ENCODE data around the gene JAKMIP1.

Gene JAKMIP1

GRCh38 chr4:6200011-6200921 lies at the start of gene JAKMIP1:
JAKMIP1 (minus strand) TSS chr4:6200549; CDS start chr4:6112850, 87,699 bp downstream.
- DNase-seq (ENCODE audit: low read depth), result no peak

GRCh38 chr4:6248394-6248793 lies 48.0 kb upstream of the JAKMIP1 start:
- no peak for DNase-seq (ENCODE audit: low read depth)

DNA sequence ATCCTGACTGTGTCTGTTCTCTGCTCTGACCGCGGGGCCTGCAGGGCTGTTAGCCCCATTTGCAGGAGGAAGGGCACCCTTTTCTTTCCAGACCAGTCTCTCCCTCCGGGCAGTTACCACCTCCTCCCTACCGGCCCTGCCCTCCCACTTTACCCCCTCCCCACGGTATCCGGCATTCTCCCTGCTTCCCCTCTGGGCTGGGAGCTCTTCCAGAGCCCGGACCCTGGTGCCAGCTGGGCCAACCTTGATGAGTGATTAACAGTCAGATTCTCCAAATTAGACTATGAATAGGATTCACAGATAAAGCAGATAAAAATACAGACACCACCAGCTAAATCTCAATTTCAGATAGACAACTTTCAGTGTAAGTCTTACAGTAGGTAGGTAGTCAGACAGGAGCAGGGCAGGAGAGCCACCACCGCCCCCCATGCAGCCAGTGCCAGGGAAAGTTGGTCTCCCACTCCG lies 45.9 kb upstream of the JAKMIP1 start:
- DNase-seq (ENCODE audit: low read depth), result no peak

DNA sequence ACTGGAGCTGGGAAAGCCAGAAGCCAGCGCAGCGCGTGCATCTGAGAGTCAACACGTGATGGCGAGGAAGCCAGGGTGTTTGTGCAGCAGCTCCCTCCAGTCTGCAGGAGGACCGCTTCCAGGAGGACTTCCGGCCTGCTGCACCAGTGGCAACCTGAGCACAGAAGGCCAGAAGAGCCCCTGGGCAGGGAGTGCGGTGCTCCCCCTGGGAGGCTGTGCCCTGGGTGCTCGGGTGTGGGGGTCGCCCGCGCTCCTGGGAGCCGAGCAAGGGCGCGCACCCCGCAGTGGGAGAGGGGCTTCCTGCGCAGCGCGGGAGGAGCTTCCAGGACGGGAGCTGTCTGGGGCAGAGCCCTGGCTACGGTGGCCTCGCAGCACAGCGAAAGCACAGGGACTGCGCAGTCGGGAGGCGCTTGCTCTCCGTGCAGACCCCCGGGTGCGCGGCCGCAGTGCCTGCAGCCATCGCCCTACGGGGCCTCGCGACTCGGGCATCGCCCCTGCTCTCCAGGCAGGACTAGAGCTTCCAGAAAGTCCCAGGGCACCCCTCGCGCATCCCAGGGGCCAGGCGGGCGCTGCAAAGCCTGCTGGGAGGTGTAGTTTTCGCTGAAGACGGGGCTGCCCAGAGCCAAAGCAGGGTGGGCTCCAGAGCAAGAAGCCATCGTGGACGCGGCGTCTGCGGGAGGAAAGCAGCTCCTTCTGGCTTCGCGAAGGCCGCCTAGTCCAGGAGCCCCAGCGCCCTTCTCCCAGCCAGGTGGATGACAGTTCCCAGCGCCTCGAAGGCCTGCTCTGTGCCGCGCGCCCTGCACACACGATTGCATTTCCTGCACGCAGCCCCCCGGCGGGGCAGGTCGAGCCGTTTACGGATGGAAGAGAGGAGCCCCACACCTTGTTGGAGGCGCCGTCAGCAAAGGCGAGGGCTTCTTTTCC lies 45.2 kb upstream of the JAKMIP1 start:
- DNase-seq (ENCODE audit: low read depth), result no peak

- no peak for DNase-seq (ENCODE audit: low read depth)
Measured at GRCh38 chr4:6242271-6243029, 42.1 kb upstream of the JAKMIP1 start.

GRCh38 chr4:6241062-6241845 lies 40.9 kb upstream of the JAKMIP1 start:
- no peak for DNase-seq (ENCODE audit: low read depth)

DNA sequence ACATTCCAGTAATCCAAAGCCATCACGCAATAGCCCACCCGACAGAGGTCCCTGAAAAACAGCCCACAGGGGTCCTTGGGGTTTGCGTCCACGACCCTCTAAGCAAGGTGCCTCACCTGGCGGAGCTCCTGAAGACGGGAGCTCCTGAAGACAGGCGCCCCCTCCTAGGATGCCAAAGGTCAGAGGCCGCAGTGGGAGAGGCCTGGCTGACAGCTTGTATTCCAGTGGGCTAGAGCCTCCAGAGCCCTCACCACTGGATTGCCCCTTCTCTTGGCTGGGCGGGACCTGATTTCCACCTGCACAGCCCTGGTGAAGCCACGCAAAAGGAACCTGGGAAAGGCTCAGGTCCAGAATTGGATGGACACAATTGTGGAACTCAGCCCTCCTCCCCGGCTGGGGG lies 39.6 kb upstream of the JAKMIP1 start:
- DNase-seq (ENCODE audit: low read depth), result no peak

DNA sequence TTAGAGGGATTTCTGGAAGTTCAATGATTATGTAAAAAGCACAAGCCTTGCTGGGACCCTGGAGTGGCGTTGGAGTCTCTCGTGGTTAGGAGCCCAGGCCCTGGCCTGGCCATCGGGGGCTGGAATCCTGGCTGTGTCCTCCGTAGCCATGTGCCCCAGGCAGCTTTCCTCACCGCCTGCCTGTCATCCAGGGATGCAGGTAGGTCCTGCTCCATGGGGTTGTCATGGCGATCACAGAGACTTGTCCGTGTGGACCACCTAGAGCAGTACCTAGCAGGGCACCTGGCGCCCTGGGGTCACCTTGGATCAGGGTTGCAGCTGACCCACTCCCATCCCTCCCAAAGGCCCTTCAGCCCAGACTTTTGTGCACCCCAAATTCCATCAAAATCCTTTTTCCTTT lies 39.1 kb upstream of the JAKMIP1 start:
- DNase-seq (ENCODE audit: low read depth), result no peak

DNA sequence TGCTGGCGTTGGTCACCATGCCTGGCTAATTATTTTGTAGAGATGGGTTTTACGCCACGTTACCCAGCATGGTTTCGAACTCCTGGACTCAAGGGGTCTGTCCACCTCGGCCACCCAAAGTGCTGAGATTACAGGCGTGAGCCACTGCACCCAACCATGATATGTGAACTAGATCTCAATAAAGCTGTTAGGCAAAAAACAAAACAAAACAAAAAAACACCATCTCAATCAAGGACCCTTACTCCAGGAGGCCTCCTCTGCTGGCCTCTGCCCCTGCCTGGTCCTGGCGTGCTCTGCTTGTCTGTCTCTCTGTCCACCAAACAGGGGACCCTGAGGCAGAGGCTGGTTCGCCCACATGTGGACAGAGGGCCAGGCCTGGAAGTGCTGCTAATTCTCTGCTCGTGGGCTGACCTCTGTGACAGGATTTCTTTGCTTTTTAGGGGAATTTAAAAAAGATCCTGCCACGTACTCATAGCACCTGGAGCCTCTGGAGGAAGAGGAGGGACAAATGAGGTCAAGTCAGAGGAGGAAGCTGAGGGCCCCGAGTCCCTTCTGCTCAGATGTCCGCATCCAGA lies 36.6 kb upstream of the JAKMIP1 start:
- no peak for DNase-seq (ENCODE audit: low read depth)

DNA sequence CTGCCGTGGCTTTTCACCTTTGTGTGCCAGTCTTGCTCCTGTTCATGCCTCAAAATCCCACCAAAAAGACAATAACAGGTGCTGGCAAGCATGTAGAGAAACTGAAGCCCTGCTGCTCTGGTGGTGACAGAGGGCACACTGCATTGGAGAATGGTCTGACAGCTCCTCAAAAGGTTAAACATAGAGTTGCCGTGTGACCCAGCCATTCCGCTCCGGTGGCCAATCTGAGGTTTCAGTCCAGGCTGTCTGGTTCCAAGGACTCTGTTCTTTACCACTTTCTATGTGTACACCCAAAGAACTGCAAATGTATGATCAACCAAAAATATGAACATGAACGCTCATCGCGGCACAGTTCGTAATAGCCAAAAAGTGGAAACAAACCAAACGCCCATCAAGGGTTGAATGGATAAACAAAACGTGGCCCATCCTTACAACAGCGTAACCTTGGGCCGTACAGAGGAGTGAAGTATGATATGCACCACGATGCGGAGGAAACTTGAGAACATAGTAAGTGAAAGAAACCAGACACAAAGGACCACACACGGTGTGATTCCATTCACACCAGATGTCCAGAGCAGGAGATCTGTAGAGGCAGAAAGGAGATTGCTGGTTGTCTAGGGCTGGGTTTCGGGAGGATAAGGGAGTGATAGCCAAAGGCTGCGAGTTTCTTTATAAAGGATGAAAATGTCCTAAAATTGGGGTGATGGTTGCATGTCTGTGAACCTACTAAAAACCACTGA lies 35.7 kb upstream of the JAKMIP1 start:
- no peak for DNase-seq (ENCODE audit: low read depth)

- DNase-seq (ENCODE audit: low read depth), result no peak
Measured at GRCh38 chr4:6235012-6235411, 34.7 kb upstream of the JAKMIP1 start.

- no peak for DNase-seq (ENCODE audit: low read depth)
Measured at GRCh38 chr4:6233929-6234328, 33.6 kb upstream of the JAKMIP1 start.

- DNase-seq (ENCODE audit: low read depth), result no peak
Measured at GRCh38 chr4:6232836-6233785, 32.8 kb upstream of the JAKMIP1 start.

DNA sequence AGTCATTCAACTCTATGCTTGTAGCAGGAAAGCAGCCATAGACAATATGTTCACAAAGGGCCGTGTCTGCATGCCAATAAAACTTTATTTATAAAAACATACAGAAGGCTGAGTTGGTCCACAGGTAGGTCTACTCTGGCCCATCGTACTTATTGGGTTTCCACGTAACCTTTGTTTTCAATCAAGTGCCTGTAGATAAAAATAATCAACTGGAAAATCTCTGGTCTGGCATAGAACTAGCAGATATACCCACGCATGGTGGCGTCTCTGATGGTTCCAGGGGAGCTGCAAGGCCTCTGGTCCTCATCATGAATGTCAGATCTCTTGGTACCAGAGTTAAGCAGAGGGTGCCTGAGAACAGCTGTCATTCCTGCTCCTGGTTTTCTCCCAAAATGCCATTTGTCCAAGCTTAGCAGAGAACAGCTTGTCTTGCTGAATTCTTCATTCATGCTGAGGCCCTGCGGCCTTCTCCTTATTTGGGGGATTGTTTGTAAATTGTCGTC lies 31.4 kb upstream of the JAKMIP1 start:
- DNase-seq (ENCODE audit: low read depth), result no peak

- DNase-seq (ENCODE audit: low read depth), result no peak
Measured at GRCh38 chr4:6230827-6231662, 30.7 kb upstream of the JAKMIP1 start.

DNA sequence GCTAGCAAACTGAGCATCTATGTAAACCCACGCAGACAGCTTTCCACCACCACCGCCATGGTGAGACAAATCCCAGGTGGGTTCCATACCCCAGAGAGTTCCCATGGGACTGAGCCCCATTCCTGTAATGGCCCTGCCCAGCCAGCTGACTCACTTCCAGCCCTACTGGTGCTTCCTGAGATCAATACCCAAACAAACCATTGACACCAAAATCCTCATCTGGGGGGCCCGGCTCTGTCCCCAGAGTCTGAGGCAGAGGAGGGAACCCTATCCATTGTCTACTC lies 30.1 kb upstream of the JAKMIP1 start:
- DNase-seq (ENCODE audit: low read depth), result no peak

- no peak for DNase-seq (ENCODE audit: low read depth)
Measured at GRCh38 chr4:6229671-6230501, 29.5 kb upstream of the JAKMIP1 start.

All from stromal cell of bone marrow (primary cell).